C1 segment of cervical spinal cord (tissue), 14 donors: ENCODE measurements around the gene INSIG1.

ENCODE experiments used
- DNase-seq, 14 donors: peaks; one replicate each; lab custom pipeline; 2025; lab: John Stamatoyannopoulos, UW

INSIG1 gene

DNA sequence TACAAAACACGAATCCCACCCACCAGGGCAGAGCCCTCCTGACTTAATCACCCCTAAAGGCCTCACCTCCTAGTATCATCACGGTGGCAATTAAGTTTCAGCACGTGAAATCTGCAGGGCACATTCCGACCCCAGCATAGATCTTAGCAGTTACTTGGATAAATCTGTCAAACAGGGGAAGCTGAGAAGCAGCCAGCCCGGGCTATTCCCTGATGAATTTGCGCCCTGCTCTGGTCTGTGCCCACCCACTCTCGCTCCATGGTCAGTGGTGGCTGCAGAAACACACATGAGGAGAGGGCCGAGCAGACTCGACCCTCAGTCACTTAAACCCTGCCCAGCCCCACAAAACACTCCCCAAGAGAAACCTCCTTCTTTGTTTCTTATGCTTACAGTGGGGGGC is 28.7 kb downstream of the INSIG1 start:
- DNase-seq, result no peak

DNA sequence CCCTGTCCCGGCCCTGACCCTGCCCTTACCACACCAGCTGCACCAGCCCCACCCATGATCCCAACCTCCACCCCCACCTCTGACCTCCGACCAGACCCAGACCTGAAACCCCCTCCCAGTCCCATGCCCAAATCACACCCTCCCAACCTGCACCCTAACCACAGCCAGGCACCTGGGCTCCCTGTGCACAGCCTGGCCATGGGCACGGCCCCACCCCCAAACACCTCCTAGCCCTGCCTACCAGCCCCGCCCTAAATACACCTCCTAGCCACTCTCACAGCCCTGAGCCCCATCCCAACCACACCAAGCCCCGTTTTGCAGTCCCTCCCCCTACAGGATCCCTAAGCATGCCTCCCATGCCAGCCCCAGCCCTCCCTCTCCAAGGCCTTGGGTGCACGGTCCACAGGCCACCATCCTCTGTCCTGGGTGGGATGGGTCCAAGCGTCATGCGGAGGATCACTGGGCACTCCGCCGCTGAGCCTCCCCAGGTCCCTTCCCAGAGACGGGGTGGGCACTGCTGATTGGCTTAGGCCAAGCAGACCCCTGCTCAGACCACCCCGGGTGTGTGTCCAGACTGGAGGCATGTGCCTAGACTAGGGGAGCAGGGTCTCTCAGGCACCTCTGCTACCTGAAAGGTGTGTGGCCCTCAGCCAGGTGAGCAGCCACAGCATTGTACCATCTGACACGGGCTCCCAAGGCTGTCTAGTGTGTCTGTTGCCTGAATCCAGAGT is 30.1 kb downstream of the INSIG1 start:
- DNase-seq, result no peak

DNA sequence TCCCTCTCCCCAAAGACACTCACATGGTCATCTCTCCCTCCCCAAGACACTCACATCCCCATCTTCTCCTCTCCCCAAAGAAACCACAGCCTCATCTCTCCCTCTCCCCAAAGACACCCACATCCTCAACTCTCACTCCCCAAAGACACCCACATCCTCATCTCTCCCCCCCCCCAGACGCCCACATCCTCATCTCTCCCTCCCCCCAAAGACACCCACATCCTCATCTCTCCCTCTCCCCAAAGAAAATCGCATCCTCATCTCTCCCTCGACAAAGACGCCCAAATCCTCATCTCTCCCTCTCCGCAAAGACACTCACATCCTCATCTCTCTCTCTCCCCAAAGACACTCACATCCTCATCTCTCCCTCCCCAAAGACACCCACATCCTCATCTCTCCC is 31.5 kb downstream of the INSIG1 start:
- no peak for DNase-seq

- no peak for DNase-seq
These were observed 33.7 kb downstream of the INSIG1 start for GRCh38 chr7:155331396-155331795.

GRCh38 chr7:155333346-155334234 is 35.9 kb downstream of the INSIG1 start:
- no peak for DNase-seq

DNA sequence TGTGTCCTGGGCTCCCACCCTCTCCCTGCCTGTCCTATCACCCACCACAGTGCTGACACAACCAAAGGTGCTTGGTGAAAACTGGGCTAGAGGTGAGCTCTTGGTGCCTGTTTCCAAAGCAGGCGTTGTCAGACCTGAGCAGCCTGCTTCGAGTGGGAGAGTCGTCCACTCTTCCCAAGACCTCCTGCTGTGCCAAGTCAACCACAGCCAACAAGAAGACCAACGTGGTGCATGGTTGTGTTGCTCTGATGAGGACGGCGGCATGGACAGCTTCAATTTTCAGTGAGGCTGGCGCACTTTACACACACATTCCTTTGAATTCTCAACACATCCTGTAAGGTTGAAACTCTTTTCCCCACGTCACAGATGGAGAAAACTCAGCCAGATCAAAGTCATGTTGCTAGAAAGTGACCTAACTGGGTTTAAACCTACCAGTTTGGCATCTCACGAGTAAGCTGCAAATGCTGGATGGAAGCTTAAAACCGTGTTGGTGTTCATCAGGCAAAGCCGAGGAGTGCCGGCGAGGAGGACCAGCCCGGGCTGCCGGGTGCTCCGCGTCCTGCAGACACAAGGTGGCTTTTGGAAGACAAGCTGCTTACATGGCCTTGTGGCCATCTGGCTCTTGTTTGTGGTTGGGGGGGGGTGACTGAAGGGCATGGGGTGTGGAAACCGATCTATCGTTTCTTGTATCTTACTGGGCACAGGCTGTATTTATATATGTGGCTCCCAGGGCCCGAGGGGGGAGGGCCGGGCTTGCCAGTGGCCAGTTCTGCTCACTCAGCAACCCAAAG is 39.3 kb downstream of the INSIG1 start:
- peak in 1 of 14 donors; percentile 53 for DNase-seq

DNA sequence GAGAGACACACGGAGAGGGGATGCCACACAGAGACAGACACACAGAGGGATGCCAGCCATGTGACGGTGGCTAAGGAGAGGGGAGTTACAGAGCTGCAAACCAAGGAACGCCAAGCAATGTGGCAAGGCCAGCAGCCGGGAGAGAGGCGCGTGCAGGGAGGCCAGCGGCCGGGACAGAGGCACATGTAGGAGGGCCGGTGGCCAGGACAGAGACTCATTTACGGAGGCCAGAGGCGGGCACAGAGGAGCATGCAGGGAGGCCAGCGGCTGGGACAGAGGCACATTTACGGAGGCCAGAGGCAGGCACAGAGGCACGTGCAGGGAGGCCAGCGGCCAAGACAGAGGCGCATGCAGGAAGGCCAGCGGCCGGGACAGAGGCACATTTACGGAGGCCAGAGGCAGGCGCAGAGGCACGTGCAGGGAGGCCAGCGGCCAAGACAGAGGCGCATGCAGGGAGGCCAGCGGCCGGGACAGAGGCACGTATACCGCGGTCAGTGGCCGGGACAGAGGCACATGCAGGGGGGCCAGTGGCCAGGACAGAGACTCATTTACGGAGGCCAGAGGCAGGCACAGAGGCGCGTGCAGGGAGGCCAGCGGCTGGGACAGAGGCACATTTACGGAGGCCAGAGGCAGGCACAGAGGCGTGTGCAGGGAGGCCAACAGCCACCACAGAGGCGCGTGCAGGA is 40.4 kb downstream of the INSIG1 start:
- DNase-seq, result no peak

GRCh38 chr7:155338632-155339320 is 41.1 kb downstream of the INSIG1 start:
- no peak for DNase-seq

DNA sequence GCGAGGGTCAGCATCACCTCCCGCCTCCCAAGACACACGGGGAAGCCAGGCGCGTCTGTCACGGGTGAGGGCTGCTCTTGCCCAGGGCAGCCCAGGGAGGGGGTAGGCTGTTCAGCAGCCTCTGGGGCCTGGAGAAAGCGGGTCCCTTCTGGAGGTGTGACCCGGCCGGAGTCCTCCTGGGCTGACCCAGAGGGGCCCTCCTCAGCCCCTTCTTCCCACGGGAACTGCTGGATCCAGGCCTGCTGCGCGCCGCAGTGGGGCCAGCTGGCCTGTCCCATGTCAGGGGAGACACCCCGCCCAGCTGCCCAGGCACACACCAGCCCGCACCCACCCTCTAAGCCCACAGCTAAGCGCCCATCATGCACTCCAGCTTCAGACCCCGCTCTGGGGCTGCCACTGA is 41.8 kb downstream of the INSIG1 start:
- DNase-seq, result no peak

- no peak for DNase-seq
These were observed 42.4 kb downstream of the INSIG1 start for GRCh38 chr7:155340071-155340531.

- no peak for DNase-seq
These were observed 43.0 kb downstream of the INSIG1 start for GRCh38 chr7:155340721-155341120.

- no peak for DNase-seq
These were observed 43.8 kb downstream of the INSIG1 start for GRCh38 chr7:155341463-155341983.

DNA sequence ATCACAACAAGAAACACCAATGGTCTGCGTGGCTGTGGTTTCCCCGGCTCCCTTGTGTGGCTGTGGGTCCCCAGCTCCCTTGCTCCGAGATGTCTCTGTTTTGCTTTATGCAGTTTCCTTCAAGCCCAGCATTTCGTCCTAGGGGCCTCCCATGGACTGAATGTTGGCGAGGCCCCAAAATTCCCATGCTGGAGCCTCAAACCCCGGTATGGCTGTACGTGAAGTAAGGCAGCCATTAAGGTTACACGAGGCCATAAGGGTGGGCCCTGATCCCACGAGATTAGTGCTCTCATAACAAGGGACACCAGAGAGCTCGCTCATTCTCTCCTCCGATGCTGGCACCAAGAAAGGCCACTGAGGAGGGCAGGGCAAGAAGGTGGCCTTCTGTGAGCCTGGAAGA is 44.6 kb downstream of the INSIG1 start:
- no peak for DNase-seq

- no peak for DNase-seq
These were observed 45.5 kb downstream of the INSIG1 start for GRCh38 chr7:155343150-155343549.

- DNase-seq, result no peak
These were observed 46.0 kb downstream of the INSIG1 start for GRCh38 chr7:155343661-155344121.

- DNase-seq, result no peak
These were observed 46.6 kb downstream of the INSIG1 start for GRCh38 chr7:155344270-155344617.

- peak in 13 of 14 donors; percentile 3 to 84 (median 56) for DNase-seq
These were observed 47.1 kb downstream of the INSIG1 start for GRCh38 chr7:155344618-155345433.

GRCh38 chr7:155345490-155345889 is 47.8 kb downstream of the INSIG1 start:
- DNase-seq, result no peak

DNA sequence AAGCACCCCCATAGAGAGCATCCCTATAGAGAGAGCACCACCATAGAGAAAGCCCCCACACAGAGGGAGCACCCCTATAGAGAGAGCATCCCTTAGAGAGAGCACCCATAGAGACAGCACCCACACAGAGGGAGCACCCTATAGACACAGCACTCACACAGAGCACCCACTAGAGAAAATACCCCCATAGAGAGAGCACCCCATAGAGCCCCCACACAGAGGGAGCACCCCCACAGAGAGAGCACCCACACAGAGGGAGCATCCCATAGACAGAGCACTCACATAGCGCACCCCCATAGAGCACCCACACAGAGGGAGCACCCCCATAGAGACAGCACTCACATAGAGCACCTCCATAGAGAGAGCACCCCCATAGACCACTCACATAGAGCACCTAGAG is 48.6 kb downstream of the INSIG1 start:
- no peak for DNase-seq

- DNase-seq, result no peak
These were observed 51.1 kb downstream of the INSIG1 start for GRCh38 chr7:155348806-155349205.
